OCI-LY1 (cell line): ENCODE data around the gene MPRIP.

Source experiments
- H2AFZ ChIP-seq: fragments of 200-600 bp; sonication (generic), shearing (Covaris generic); 2 replicates; pipeline ENCODE4 v1.6.0; 2014; ENCODE audit warnings: antibody characterized with exemption, mild to moderate bottlenecking, low read length
- H3F3A ChIP-seq: fragments of 200-600 bp; sonication (generic), shearing (Covaris generic); 2 replicates; pipeline ENCODE4 v1.6.0; 2014; ENCODE audit warnings: mild to moderate bottlenecking, antibody characterized with exemption, low read length, moderate library complexity; ENCODE audit not compliant: insufficient read depth
- H3K27ac ChIP-seq: fragments of 200-600 bp; sonication (generic); 2 replicates; pipeline ENCODE4 v1.5.1; 2014; ENCODE audit warnings: low read length, mixed run types, mild to moderate bottlenecking, low read depth; ENCODE audit not compliant: poor library complexity, severe bottlenecking
- H3K27me3 ChIP-seq: fragments of 200-600 bp; sonication (generic); 2 replicates; pipeline ENCODE4 v1.6.0; 2014; ENCODE audit warnings: antibody characterized with exemption, mild to moderate bottlenecking, low read length, moderate library complexity; ENCODE audit not compliant: insufficient read depth
- H3K36me3 ChIP-seq: fragments of 200-600 bp; sonication (generic); 2 replicates; pipeline ENCODE4 v1.6.1; 2014; ENCODE audit warnings: mild to moderate bottlenecking, antibody characterized with exemption, low read length, moderate library complexity, mixed read lengths; ENCODE audit not compliant: insufficient read depth
- H3K4me1 ChIP-seq: fragments of 200-600 bp; sonication (generic); 2 replicates; pipeline ENCODE4 v1.5.1; 2014; ENCODE audit warnings: mild to moderate bottlenecking, low read length, moderate library complexity; ENCODE audit not compliant: insufficient read depth, severe bottlenecking
- H3K4me2 ChIP-seq: fragments of 200-600 bp; sonication (generic), shearing (Covaris generic); 2 replicates; pipeline ENCODE4 v1.6.1; 2014; ENCODE audit warnings: low read length
- H3K4me3 ChIP-seq: fragments of 200-600 bp; sonication (generic); 2 replicates; pipeline ENCODE4 v1.5.1; 2014; ENCODE audit warnings: low read length, low read depth, mild to moderate bottlenecking, mixed read lengths; ENCODE audit not compliant: poor library complexity, severe bottlenecking
- H3K79me2 ChIP-seq: fragments of 200-600 bp; shearing (Covaris generic); 2 replicates; pipeline ENCODE4 v1.6.1; 2016; ENCODE audit warnings: mixed run types, low read length, mixed read lengths; ENCODE audit not compliant: insufficient read depth
- H3K9ac ChIP-seq: fragments of 200-600 bp; sonication (generic), shearing (Covaris generic); 2 replicates; pipeline ENCODE4 v1.6.1; 2014; ENCODE audit warnings: mild to moderate bottlenecking, low read length, mixed read lengths
- H3K9me2 ChIP-seq: fragments of 200-600 bp; sonication (generic), shearing (Covaris generic); 2 replicates; pipeline ENCODE4 v1.6.1; 2014; ENCODE audit warnings: low read depth, mild to moderate bottlenecking, low read length, mixed read lengths
- H3K9me3 ChIP-seq: fragments of 200-600 bp; shearing (Covaris generic); 2 replicates; pipeline ENCODE4 v1.6.1; 2014; ENCODE audit warnings: low read length, mixed read lengths
- H4K20me1 ChIP-seq: fragments of 200-600 bp; sonication (generic), shearing (Covaris generic); 2 replicates; pipeline ENCODE4 v1.6.0; 2016; ENCODE audit warnings: mild to moderate bottlenecking, low read length; ENCODE audit not compliant: insufficient read depth
- EZH2 ChIP-seq: fragments of 200-600 bp; sonication (generic), shearing (Covaris generic); IDR thresholded peaks from 2 replicates; pipeline ENCODE4 v1.8.0; 2017; ENCODE audit warnings: borderline replicate concordance, mixed run types, mild to moderate bottlenecking, antibody characterized with exemption, low read length, moderate library complexity, mixed read lengths
- TF ChIP-seq, protein P1 (sequence below): fragments of 200-600 bp; sonication (generic), shearing (Covaris generic); IDR thresholded peaks from 2 replicates; pipeline ENCODE4 v1.5.1; 2017; ENCODE audit warnings: mild to moderate bottlenecking, antibody characterized with exemption, low read length, moderate library complexity, mixed read lengths

MPRIP gene

DNA sequence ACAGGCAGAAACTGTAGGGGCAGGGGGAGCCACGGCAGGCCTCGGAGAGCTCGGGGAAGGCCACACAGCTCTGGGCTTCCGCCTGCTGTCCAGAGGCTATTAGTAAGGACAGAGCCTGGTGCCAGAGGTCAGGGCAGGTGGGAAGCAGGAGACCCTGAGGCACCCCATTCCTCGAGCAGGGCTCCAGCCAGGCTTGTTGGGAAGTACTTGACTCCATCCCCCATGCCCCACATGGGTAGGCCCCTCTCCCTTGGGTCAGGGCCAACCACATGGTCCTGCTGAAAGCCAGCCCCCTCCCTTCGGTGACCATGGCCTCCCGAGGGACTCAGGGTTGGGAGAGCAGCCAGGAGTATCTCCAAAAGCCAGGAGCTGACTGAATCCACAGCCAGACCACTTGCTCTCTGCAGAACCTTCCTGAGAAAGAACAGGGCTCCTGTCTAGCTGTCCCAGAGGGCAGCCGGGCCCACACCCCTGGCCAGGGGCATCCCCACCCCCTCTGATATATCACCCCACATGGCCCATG lies 17.4 kb upstream of the MPRIP start:
- H3K4me2 ChIP-seq, result no peak overlapping the region
- H3F3A ChIP-seq, result no peaks in the 10 kb centered on the region
- H3K4me3 ChIP-seq, result no peak overlapping the region
- H3K4me1 ChIP-seq, result no peaks in the 10 kb centered on the region
- TF ChIP-seq EZH2, result no peak
- TF ChIP-seq, protein P1, sequence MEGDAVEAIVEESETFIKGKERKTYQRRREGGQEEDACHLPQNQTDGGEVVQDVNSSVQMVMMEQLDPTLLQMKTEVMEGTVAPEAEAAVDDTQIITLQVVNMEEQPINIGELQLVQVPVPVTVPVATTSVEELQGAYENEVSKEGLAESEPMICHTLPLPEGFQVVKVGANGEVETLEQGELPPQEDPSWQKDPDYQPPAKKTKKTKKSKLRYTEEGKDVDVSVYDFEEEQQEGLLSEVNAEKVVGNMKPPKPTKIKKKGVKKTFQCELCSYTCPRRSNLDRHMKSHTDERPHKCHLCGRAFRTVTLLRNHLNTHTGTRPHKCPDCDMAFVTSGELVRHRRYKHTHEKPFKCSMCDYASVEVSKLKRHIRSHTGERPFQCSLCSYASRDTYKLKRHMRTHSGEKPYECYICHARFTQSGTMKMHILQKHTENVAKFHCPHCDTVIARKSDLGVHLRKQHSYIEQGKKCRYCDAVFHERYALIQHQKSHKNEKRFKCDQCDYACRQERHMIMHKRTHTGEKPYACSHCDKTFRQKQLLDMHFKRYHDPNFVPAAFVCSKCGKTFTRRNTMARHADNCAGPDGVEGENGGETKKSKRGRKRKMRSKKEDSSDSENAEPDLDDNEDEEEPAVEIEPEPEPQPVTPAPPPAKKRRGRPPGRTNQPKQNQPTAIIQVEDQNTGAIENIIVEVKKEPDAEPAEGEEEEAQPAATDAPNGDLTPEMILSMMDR, result no peak
- H3K27me3 ChIP-seq, result no peaks in the 10 kb centered on the region; the same call in 1 of the 2 replicates
- H3K27ac ChIP-seq, result no peak overlapping the region
- no peak overlapping the region for H2AFZ ChIP-seq
- no peak overlapping the region for H3K9ac ChIP-seq
- H4K20me1 ChIP-seq, result no peaks in the 10 kb centered on the region
- no peaks in the 10 kb centered on the region for H3K9me3 ChIP-seq
- no peaks in the 10 kb centered on the region for H3K9me2 ChIP-seq
- H3K79me2 ChIP-seq, result no peaks in the 10 kb centered on the region
- no peaks in the 10 kb centered on the region for H3K36me3 ChIP-seq

DNA sequence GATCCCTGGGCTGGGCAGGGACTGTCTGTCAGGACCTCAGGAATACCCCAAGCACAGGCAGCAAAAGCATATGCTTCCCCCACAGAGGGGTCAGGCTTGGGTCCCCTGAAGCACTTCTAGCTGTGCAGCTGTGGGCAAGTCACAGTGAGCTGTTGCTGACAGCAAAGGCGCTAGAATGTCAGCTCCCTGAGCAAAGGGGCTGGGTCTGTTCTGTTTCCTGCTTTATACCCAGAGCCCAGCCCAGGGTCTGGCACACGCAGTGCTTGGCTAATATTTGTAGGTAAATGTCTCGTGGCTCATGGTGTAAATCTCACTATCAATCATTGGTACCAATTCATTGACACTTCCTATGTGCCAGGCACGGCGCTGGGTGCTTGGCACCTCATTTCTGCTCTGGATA lies 16.6 kb upstream of the MPRIP start:
- no peak overlapping the region for H2AFZ ChIP-seq
- H3K27me3 ChIP-seq, result no peaks in the 10 kb centered on the region; the same call in 1 of the 2 replicates
- H3F3A ChIP-seq, result no peaks in the 10 kb centered on the region

DNA sequence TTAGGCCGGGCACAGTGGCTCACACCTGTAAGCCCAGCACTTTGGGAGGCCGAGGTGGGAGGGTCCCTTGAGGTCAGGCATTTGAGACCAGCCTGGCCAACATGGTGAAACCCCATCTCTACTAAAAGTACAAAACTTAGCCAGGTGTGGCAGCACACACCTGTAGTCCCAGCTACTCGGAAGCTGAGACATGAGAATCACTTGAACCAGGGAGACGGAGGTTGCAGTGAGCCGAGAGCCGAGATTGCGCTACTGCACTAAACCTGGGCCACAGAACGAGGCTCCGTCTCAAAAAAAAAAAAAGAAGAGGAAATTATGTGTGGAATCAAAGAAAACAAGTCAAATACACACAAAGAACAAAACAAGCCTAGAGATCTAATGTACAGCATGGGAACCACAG lies 16.1 kb upstream of the MPRIP start:
- no peaks in the 10 kb centered on the region for H3K36me3 ChIP-seq
- H3K4me3 ChIP-seq, result no peak overlapping the region
- H3K79me2 ChIP-seq, result no peaks in the 10 kb centered on the region
- H3K9me2 ChIP-seq, result no peaks in the 10 kb centered on the region
- no peak overlapping the region for H3K9ac ChIP-seq
- no peaks in the 10 kb centered on the region for H3K9me3 ChIP-seq
- no peaks in the 10 kb centered on the region for H3F3A ChIP-seq
- no peaks in the 10 kb centered on the region for H4K20me1 ChIP-seq
- H3K27ac ChIP-seq, result no peak overlapping the region
- TF ChIP-seq, protein P1, result no peak
- no peak for TF ChIP-seq EZH2
- H3K27me3 ChIP-seq, result no peaks in the 10 kb centered on the region
- no peak overlapping the region for H2AFZ ChIP-seq
- H3K4me2 ChIP-seq, result no peak overlapping the region
- H3K4me1 ChIP-seq, result no peaks in the 10 kb centered on the region

More for the DNA sequence above, 16.6 kb upstream of the MPRIP start:
- Histone ChIP-seq H4K20me1 (no peaks in the 10 kb centered on the region), H3K36me3 (no peaks in the 10 kb centered on the region), H3K4me2 (no peak overlapping the region), H3K4me1 (no peaks in the 10 kb centered on the region), H3K4me3 (no peak overlapping the region), H3K9me3 (no peaks in the 10 kb centered on the region), H3K9me2 (no peaks in the 10 kb centered on the region), H3K27ac (no peak overlapping the region), H3K9ac (no peak overlapping the region), H3K79me2 (no peaks in the 10 kb centered on the region)
- TF ChIP-seq, protein P1, result no peak
- no peak for TF ChIP-seq EZH2
